Calu3 (cell line): ENCODE results near the gene URM1. TPM values are rescaled to one million over a fixed set of nuclear protein-coding genes. Genes with fewer than 3 reads are reported as not detected.

Source experiments
- BruUV-seq: library from RNA; stranded (reverse); fragments of 400-500 nt; replicated peaks from 2 replicates; lab custom pipeline; 2021; lab: Mats Ljungman, UMichigan
- CTCF ChIA-PET: fragments of 300-600 bp; sonication (Branson Sonifier 250); formaldehyde crosslinking; loops from one replicate; lab custom pipeline; 2022; ENCODE audit warnings: antibody characterized with exemption; lab: Charles Lee
- DNase-seq: peaks from one replicate; pipeline ENCODE4 v3.0.0; 2022
- H3K27ac Mint-ChIP-seq: one replicate; pipeline ENCODE4 v1.8.0; 2022; ENCODE audit warnings: mixed read lengths; ENCODE audit not compliant: unreplicated experiment
- H3K27me3 Mint-ChIP-seq: one replicate; pipeline ENCODE4 v1.8.0; 2022; ENCODE audit warnings: mixed read lengths; ENCODE audit not compliant: unreplicated experiment
- H3K36me3 Mint-ChIP-seq: one replicate; pipeline ENCODE4 v1.8.0; 2022; ENCODE audit warnings: mild to moderate bottlenecking, moderate library complexity, mixed read lengths; ENCODE audit not compliant: insufficient read depth, unreplicated experiment
- H3K4me1 Mint-ChIP-seq: one replicate; pipeline ENCODE4 v1.8.0; 2022; ENCODE audit warnings: mild to moderate bottlenecking, low read depth, mixed read lengths; ENCODE audit not compliant: unreplicated experiment
- H3K4me3 Mint-ChIP-seq: one replicate; pipeline ENCODE4 v1.8.0; 2022; ENCODE audit warnings: mild to moderate bottlenecking, low read depth, moderate library complexity, mixed read lengths; ENCODE audit not compliant: unreplicated experiment
- H3K9me3 Mint-ChIP-seq: one replicate; pipeline ENCODE4 v1.8.0; 2022; ENCODE audit warnings: low read depth, mixed read lengths; ENCODE audit not compliant: unreplicated experiment
- CTCF ChIP-seq: fragments of 200-600 bp; IDR thresholded peaks from one replicate; pipeline ENCODE4 v1.8.0; 2022; ENCODE audit warnings: antibody characterized with exemption; ENCODE audit not compliant: unreplicated experiment
- intact Hi-C: fragments of 100-400 bp; cut with micrococcal nuclease; formaldehyde crosslinking; loops from one replicate; pipeline ENCODE4 v1.10.0; 2022; ENCODE audit not compliant: unreplicated experiment
- total RNA-seq: library from RNA; stranded (reverse); gene quantifications from 2 replicates; pipeline ENCODE4 v1.2.3, GENCODE V29; 2022

The URM1 gene
- total RNA-seq, 1 experiment from 2014 or later = 38.6 TPM

- intact Hi-C loops = no loop called here
- Mint-ChIP-seq H3K9me3 (no peaks in the 10 kb centered on the region), H3K27me3 (no peaks in the 10 kb centered on the region), H3K4me1 (no peaks in the 10 kb centered on the region), H3K4me3 (no peak overlapping the region), H3K36me3 (no peaks in the 10 kb centered on the region), H3K27ac (no peak overlapping the region)
- CTCF ChIA-PET = no interaction called here
- DNase-seq = no peak
- TF ChIP-seq CTCF = no peak
- no TSS peak for BruUV-seq
Observed at GRCh38 chr9:128382261-128382660, 11.1 kb downstream of the URM1 start.

DNA sequence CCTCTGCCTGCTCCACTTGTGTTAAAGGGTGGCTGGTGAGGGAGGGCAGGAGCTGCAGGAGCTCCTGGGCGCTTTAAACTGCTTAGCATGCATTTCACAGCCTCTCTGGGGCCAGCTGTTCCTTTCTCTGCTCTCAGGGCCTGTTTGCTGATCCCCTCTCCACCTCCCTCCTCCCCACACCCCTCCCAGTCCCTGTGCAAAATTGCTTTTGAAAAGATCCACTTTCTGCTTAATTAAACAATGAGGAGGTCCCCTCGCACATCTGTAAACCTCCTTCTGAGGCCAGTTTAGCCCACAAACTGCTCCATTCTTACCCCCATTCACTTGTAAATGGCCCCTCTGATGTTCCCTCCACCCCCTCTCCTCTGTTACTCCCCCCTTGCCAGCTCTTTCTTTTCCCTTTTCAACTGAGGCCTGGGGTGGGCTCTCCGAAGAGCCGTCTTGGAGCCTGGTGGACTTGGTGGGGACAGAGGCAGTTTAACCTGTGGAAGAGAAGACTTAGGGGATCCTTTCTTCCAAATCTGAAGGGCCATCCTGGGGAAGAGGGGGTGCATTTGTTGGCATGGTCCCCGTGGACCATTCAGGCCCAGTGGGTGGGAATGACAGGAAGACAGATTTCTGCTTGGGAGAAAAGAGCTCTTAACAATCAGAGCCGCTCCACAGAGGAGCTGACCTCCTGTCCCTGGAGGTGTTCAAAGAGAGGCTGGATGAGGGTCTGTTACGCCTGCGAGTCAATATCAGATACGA lies 12.0 kb downstream of the URM1 start:
- Mint-ChIP-seq H3K27me3 (no peaks in the 10 kb centered on the region), H3K36me3 (no peaks in the 10 kb centered on the region), H3K27ac (no peak overlapping the region), H3K4me1 (no peaks in the 10 kb centered on the region), H3K9me3 (no peaks in the 10 kb centered on the region), H3K4me3 (no peak overlapping the region)
- DNase-seq = no peak
- no TSS peak for BruUV-seq
- no peak for TF ChIP-seq CTCF
- intact Hi-C loops = no loop called here
- CTCF ChIA-PET = no interaction called here

DNA sequence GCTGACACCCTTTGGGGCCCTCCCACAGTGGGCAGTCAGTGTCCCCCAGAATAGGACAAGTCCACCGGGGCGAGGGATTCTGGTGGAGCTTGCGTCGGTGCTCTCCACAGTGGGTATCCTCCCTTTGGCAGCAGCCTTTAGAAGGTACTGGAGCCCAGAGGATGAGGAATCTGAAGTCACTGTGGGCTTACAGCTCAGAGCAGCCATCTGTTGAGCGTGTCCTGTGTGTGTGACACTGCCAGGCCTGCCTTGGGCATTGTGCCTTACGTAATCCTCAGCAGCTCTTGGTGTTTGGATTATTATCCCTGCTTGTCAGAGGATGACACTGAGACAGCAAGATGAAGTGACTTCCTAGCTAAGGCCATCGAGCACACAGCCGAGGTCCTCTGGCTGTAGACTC lies 12.6 kb downstream of the URM1 start:
- no peak for TF ChIP-seq CTCF
- no peaks in the 10 kb centered on the region for H3K27me3 Mint-ChIP-seq
- no peaks in the 10 kb centered on the region for H3K36me3 Mint-ChIP-seq
- DNase-seq = no peak
- no peaks in the 10 kb centered on the region for H3K4me1 Mint-ChIP-seq
- CTCF ChIA-PET = no interaction called here
- H3K4me3 Mint-ChIP-seq = no peak overlapping the region
- intact Hi-C loops = no loop called here
- no peaks in the 10 kb centered on the region for H3K9me3 Mint-ChIP-seq
- BruUV-seq = no TSS peak
- H3K27ac Mint-ChIP-seq = no peak overlapping the region

- Mint-ChIP-seq H3K36me3 (peaks cover 4% of the 10 kb centered on the region), H3K4me3 (no peak overlapping the region), H3K4me1 (no peaks in the 10 kb centered on the region), H3K9me3 (no peaks in the 10 kb centered on the region), H3K27ac (no peak overlapping the region), H3K27me3 (no peaks in the 10 kb centered on the region)
- BruUV-seq = no TSS peak
- no peak for DNase-seq
- intact Hi-C loops = no loop called here
- TF ChIP-seq CTCF = no peak
- CTCF ChIA-PET = no interaction called here
Observed at GRCh38 chr9:128384801-128385495, 13.8 kb downstream of the URM1 start.
